Measurements from ENCODE around the gene FUT4. TPM values are rescaled to one million over a fixed set of nuclear protein-coding genes. Genes with fewer than 3 reads are reported as not detected.

FUT4 gene
- total RNA-seq, 2 donors from 2014 or later: 3.6 to 5.2 TPM

- DNase-seq: no peak
- Mint-ChIP-seq H3K4me1 (peaks cover 2% of the 10 kb centered on the region), H3K4me3 (no peak overlapping the region), H3K36me3 (ENCODE audit: low read depth) (peaks cover 10% of the 10 kb centered on the region), H3K27ac (no peak overlapping the region), H3K27me3 (no peaks in the 10 kb centered on the region)
- H3K9me3 ChIP-seq (ENCODE audit: control insufficient read depth, low read length, poor library complexity, severe bottlenecking): no peaks in the 10 kb centered on the region
- no peak for ATAC-seq
Observed at GRCh38 chr11:94584978-94585377, 41.3 kb downstream of the FUT4 start.

DNA sequence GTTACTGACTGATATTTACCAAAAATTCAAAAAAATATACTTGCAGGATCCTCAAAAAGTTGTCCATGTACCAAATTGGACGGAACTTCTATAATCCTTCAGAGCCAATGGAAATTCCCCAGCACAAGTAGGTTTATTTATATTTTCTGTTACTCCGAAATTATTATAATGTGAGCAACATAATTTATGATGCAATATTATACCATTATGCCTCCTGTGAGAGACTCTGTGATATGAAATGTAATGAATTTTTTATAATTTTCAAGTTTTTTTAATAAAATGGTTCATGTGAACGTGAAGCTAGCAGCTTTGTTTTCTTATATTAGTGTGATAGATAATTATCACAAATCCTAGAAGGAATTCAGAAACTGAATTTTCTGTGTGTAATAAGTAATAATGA lies 41.7 kb downstream of the FUT4 start:
- peaks cover 2% of the 10 kb centered on the region for H3K4me1 Mint-ChIP-seq
- no peaks in the 10 kb centered on the region for H3K27me3 Mint-ChIP-seq
- H3K27ac Mint-ChIP-seq: no peak overlapping the region
- no peaks in the 10 kb centered on the region for H3K9me3 ChIP-seq (ENCODE audit: control insufficient read depth, low read length, poor library complexity, severe bottlenecking)
- no peak for ATAC-seq
- peaks cover 14% of the 10 kb centered on the region for H3K36me3 Mint-ChIP-seq (ENCODE audit: low read depth)
- no peak overlapping the region for H3K4me3 Mint-ChIP-seq
- no peak for DNase-seq

DNA sequence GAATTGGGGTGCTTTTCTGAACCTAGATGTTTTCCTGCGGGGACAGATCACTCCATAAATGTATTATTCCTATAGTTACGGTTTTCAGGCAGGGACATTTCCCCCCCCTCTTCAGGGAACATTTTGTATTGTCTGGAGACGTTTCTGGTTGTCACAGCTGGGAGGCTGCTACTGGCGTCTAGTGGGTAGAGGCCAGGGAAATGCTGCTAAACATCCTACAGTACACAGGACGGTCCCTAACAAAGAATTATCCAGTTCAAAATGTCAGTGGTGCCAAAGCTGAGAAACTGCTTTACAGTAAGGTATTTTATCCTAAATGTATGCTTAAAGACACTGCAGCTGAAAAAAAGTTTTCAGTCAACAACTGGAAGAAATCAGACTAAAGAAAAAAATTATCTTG lies 42.8 kb downstream of the FUT4 start:
- ATAC-seq: no peak
- no peak overlapping the region for H3K4me3 Mint-ChIP-seq
- no peak for DNase-seq

DNA sequence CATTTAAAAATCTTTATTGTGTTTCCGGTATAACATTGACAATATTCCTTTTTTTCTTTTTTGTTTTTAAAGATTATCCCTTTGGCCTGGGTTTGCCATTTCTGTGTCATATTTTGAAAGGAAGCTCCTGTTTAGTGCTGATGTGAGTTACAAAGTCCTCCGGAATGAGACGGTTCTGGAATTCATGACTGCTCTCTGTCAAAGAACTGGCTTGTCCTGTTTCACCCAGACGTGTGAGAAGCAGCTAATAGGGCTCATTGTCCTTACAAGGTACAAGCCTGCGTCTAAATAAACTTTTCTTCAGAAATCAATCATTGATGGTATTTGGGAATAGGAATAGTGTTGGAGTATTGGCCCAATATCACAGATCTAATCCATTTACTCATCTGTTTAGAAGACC lies 43.3 kb downstream of the FUT4 start:
- H3K27ac Mint-ChIP-seq: no peak overlapping the region
- H3K36me3 Mint-ChIP-seq (ENCODE audit: low read depth): peaks cover 15% of the 10 kb centered on the region

More for the DNA sequence above, 42.8 kb downstream of the FUT4 start:
- H3K9me3 ChIP-seq (ENCODE audit: control insufficient read depth, low read length, poor library complexity, severe bottlenecking): no peaks in the 10 kb centered on the region
- Mint-ChIP-seq H3K4me1 (peaks cover 2% of the 10 kb centered on the region), H3K36me3 (ENCODE audit: low read depth) (peaks cover 15% of the 10 kb centered on the region), H3K27me3 (no peaks in the 10 kb centered on the region), H3K27ac (no peak overlapping the region)

GRCh38 chr11:94588366-94588942 lies 44.7 kb downstream of the FUT4 start:
- Mint-ChIP-seq H3K27me3 (no peaks in the 10 kb centered on the region), H3K27ac (no peak overlapping the region), H3K36me3 (ENCODE audit: low read depth) (peaks cover 15% of the 10 kb centered on the region), H3K4me1 (peaks cover 2% of the 10 kb centered on the region), H3K4me3 (no peak overlapping the region)
- DNase-seq (no peak), ATAC-seq (no peak)
- H3K9me3 ChIP-seq (ENCODE audit: control insufficient read depth, low read length, poor library complexity, severe bottlenecking): no peaks in the 10 kb centered on the region

More for the DNA sequence above, 43.3 kb downstream of the FUT4 start:
- ATAC-seq (no peak), DNase-seq (no peak)
- H3K27me3 Mint-ChIP-seq: no peaks in the 10 kb centered on the region
- H3K9me3 ChIP-seq (ENCODE audit: control insufficient read depth, low read length, poor library complexity, severe bottlenecking): no peaks in the 10 kb centered on the region
- H3K4me3 Mint-ChIP-seq: no peak overlapping the region
- H3K4me1 Mint-ChIP-seq: peaks cover 2% of the 10 kb centered on the region

- Mint-ChIP-seq H3K27ac (peak overlapping the region; percentile 72), H3K36me3 (ENCODE audit: low read depth) (peaks cover 15% of the 10 kb centered on the region), H3K4me3 (no peak overlapping the region), H3K27me3 (no peaks in the 10 kb centered on the region), H3K4me1 (no peaks in the 10 kb centered on the region)
- no peak for DNase-seq
- ATAC-seq: no peak
- H3K9me3 ChIP-seq (ENCODE audit: control insufficient read depth, low read length, poor library complexity, severe bottlenecking): no peaks in the 10 kb centered on the region
Observed at GRCh38 chr11:94590352-94591041, 46.8 kb downstream of the FUT4 start.

GRCh38 chr11:94593030-94593429 lies 49.3 kb downstream of the FUT4 start:
- Mint-ChIP-seq H3K4me1 (no peaks in the 10 kb centered on the region), H3K36me3 (ENCODE audit: low read depth) (peaks cover 15% of the 10 kb centered on the region), H3K27me3 (no peaks in the 10 kb centered on the region), H3K4me3 (no peak overlapping the region), H3K27ac (no peak overlapping the region)
- no peaks in the 10 kb centered on the region for H3K9me3 ChIP-seq (ENCODE audit: control insufficient read depth, low read length, poor library complexity, severe bottlenecking)
- no peak for DNase-seq
- no peak for ATAC-seq

- H3K4me3 Mint-ChIP-seq: no peak overlapping the region
- no peak for DNase-seq
- no peaks in the 10 kb centered on the region for H3K4me1 Mint-ChIP-seq
- no peak for ATAC-seq
- no peak overlapping the region for H3K27ac Mint-ChIP-seq
- H3K9me3 ChIP-seq (ENCODE audit: control insufficient read depth, low read length, poor library complexity, severe bottlenecking): no peaks in the 10 kb centered on the region
- peaks cover 9% of the 10 kb centered on the region for H3K36me3 Mint-ChIP-seq (ENCODE audit: low read depth)
- no peaks in the 10 kb centered on the region for H3K27me3 Mint-ChIP-seq
Observed at GRCh38 chr11:94595076-94595475, 51.4 kb downstream of the FUT4 start.

DNA sequence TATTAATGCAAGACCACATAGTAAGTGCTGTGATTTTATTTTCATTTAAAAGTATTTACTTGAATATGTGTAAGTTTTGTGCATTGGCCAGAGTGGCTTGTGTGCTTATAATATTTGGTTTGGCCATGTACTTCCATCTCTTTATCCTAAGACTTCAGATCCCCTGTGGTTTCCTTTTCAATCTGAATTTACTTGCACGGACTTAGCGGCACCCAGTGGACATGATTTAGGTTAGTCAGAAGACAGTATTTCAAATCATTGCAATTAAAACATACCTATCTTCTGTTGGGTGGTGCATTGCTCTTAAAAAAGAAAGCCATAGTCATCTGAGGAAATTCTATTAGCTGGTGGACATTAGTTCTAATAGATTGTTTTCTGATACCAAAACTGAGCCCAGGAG lies 54.2 kb downstream of the FUT4 start:
- ATAC-seq (no peak), DNase-seq (no peak)
- Mint-ChIP-seq H3K27me3 (no peaks in the 10 kb centered on the region), H3K36me3 (ENCODE audit: low read depth) (peaks cover 4% of the 10 kb centered on the region), H3K4me1 (peaks cover 1% of the 10 kb centered on the region), H3K4me3 (no peak overlapping the region), H3K27ac (no peak overlapping the region)
- no peaks in the 10 kb centered on the region for H3K9me3 ChIP-seq (ENCODE audit: control insufficient read depth, low read length, poor library complexity, severe bottlenecking)

Other genes starting within 250 kb of the FUT4 start
- not detected for gene IZUMO1R, start 239.3 kb upstream of the FUT4 start, total RNA-seq
- under 1 TPM; 0.10 to 0.22 TPM for gene GPR83, start 142.5 kb upstream of the FUT4 start, total RNA-seq
- 10 to 100 TPM; 21.5 to 22.6 TPM for gene MRE11, start 50.1 kb upstream of the FUT4 start, total RNA-seq
- 10 to 100 TPM; 27.4 to 38.1 TPM for gene ANKRD49, start 49.9 kb upstream of the FUT4 start, total RNA-seq
- not detected for gene C11orf97, start 31.5 kb upstream of the FUT4 start, total RNA-seq
- 1 to 10 TPM; 1.3 to 1.6 TPM for gene PIWIL4, start 23.4 kb downstream of the FUT4 start, total RNA-seq
- gene AMOTL1, start 224.4 kb downstream of the FUT4 start, total RNA-seq: 1 to 10 TPM in 1 of 2 donors, under 1 TPM in 1; 0.25 to 2.0 TPM